HG03025 (cell line): Measurements from ENCODE around the gene RAB20.
"Not testable (repeated sequence)": the region's sequence is repeated elsewhere in the genome, so short reads cannot be mapped to it uniquely, and the experiment has no call there.

Experiments
- ATAC-seq: cut with Tn5 transposase; IDR thresholded peaks from one replicate; pipeline ENCODE4 v1.9.1; 2021; ENCODE audit warnings: mild to moderate bottlenecking, moderate library complexity; ENCODE audit not compliant: unreplicated experiment, low FRiP score

Gene RAB20

DNA sequence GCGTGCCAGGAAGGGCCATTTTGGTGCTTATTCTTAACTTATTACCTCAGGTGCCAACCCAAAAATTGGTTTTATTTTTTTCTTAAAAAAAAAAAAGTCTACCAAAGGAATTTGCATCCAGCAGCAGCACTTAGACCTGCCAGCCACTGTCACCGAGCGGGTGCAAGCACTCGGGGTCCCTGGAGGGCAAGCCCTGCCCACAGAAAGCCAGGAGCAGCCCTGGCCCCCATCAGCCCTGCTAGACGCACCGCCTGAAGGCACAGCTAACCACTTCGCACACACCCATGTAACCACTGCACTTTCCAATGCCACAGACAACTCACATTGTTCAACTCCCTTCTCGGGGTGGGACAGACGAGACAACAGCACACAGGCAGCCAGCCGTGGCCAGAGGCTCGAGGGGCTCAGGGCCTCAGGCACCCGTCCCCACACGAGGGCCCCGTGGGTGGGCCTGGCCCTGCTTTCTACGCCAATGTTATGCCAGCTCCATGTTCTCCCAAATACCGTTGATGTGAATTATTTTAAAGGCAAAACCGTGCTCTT, 49.3 kb downstream of the RAB20 start:
- no peak for ATAC-seq

DNA sequence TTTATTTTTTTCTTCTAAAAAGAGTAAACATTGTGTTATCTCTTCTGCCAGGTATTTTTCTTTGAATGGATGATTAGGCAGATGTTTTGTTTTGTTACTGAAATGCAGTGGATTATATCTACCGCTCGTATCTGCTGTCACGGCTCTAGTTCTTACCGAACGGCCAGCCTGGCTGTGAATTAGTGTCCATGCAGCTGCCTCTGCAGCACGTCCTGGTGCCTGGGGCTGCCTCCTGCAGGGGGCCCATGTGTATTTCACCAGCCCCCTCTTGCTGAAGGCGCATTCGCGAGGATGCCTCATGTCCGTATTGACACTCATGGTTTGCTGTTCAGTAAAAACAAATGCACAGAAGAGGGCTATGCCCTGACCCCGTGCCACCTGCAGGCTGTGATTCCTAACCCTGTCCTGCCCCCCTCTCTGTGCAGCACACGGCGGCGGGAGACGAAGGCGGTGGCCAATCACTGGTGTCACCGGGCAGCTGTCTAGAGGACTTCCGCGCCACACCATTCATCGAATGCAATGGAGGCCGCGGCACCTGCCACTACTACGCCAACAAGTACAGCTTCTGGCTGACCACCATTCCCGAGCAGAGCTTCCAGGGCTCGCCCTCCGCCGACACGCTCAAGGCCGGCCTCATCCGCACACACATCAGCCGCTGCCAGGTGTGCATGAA, 49.9 kb downstream of the RAB20 start:
- no peak for ATAC-seq

DNA sequence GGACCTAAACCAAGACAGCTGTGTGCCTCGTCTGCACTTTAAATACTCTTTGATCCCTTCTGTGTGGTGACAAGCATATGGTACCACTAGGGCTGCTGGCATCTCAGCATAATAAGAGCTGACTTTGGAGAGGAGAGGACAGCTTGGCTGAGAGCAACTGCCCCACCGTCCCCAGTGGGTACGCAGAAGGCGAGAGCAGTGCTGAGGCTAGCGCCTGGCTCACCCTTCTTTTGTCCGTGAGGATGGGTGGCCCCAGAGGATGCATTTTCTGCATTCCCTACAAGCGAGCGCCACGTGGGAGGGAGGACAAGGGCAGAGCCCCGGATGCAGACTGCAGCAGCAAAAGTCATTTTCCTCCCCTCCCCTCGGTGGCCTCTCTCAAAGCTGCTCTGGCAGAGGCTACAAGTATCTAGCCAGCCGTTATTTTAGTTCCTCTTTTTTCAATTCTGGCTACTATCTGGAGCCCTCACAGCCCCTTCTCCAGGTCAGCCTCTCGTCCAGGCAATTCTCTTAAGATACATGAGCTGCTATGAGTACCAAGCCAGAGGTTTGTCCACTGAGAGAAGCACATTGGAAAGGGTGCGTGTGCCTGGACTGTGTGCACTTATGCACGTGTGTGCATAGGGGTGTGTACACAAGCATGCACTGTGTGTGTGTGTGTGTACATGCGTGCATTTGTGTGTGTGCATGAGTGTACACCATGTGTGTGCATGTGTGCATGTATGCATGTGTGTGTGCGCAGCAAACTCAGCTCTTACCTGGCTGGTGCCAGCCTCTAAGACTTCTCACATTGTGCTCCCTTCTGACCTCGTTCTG, 51.3 kb downstream of the RAB20 start:
- ATAC-seq, result peak; percentile 62

DNA sequence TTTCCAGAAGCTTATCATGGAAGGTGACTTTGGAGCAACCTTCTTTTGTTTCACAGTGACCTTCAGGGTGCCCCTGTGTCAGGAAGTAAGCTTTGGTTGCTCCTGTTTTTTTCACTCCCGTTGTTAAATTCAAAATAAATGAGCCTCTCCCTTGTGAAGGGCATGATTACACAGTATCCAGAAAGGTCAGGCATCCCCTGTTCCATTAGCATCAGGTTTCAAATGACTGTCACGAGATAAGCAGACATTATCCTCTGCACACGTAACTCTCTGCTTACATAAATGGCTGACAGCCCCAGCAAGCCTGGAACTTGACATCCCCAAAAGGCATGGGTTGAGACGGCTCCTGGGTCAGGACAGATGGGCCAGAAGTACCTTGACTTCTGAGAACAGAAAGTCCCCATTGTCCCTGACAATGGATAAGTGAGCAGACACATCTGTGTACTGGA, 52.0 kb downstream of the RAB20 start:
- no peak for ATAC-seq

DNA sequence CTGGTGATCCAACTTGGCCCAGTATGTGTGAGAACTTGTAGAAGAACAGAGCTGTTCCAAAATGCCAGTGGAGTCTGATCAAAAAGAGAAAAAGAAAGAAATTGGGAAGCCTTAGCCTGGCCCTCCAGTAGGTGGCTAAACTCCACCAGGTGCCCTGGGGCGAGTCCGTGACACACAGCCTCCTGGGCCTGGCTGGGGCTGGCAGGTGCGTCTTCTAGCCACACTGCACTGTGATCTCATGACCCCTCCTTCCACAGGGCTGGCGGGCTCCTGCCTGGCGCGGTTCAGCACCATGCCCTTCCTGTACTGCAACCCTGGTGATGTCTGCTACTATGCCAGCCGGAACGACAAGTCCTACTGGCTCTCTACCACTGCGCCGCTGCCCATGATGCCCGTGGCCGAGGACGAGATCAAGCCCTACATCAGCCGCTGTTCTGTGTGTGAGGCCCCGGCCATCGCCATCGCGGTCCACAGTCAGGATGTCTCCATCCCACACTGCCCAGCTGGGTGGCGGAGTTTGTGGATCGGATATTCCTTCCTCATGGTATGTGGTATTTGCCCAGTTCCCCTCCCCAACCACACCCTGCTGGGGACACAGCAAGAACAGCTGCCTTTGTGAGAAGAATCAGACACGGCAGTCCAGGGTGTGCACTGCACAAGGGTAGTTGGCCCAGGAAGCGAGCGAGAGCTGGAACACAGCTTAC, 53.7 kb downstream of the RAB20 start:
- ATAC-seq, result no peak

DNA sequence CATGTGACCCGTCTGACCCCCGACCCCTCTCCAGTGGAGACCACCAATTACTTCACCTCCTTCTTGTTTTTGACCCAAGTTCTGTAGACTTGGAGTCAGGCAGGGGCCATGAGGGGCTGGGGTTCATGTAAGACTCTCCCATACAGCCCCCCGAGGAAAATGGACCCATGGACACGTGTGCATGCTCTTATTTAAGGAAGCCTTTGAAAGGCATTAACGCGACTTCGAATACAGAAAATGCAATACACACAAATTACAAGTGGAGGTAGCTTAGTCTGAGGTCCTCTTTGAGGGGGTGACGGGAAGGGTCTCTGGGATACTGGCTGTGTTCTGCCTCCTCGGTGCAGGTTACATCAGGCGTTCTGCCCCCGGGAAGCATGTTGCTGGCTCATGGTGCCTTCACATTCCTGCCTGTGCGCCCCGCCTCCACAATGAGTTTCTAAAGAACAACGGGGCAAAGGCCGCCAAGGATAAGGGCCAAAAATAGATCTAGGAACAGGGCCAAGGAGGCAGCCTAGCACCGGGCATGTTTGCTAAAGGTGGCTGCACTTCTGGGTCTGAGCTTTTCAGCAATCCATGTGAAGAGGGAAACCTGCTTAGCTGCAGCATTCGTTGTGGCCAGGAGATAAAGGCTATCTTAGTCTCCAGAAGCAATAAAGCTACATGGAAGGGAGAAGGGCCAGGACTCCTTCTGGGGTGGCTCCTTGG, 54.5 kb downstream of the RAB20 start:
- ATAC-seq, result no peak

DNA sequence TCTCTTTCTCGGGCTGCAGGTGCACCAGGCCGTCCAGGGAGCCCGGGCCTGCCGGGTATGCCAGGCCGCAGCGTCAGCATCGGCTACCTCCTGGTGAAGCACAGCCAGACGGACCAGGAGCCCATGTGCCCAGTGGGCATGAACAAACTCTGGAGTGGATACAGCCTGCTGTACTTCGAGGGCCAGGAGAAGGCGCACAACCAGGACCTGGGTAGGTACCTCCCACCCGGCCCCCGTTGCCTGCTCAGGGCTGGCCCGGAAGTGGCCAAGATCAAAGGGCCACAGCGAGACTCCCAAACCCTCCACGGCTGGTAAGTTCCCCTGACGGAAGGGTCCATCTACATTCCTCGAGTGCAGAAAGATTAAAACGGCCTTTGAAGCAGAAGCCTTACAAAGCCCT, 55.1 kb downstream of the RAB20 start:
- no peak for ATAC-seq

DNA sequence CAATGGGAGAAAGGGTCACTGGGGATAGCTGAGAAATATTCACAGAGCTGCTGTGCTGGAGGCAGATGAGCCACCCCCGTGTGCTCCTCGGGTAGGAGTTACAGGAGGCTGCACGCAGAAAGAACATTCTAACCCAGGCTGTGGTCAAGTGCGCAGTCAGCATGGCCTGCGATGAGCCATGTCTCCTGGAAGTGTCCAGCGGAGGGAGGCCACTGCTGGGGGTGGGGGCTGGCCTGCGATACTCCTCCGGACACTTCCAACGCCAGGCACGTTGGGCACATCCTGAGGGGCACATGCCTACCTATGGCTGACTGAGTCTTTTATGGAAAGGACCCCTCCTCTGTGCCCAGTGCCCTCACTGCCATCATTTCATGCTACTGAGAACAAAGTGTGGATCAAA, 55.9 kb downstream of the RAB20 start:
- no peak for ATAC-seq

DNA sequence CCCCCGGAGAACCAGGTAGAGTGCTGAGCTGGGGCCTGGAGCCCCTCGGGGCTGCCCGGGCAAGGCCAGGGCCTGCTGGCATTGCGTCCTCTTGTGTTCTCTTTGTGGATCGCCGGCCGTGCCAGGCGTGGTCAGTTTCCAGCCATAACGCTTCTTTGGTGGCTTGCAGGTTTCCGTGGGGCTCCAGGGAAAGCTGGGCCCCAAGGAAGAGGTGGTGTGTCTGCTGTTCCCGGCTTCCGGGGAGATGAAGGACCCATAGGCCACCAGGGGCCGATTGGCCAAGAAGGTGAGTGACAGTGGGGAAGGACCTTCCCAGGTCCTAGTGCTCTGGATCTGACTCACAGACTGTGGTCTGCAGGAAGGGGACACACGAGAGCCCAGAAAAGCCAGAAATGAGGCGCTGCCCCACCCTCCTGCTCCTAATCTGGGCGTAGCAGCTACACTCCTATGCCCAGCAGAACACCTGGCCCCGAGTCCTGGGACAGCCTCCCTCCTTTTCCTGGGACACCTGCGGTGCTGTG, 57.5 kb downstream of the RAB20 start:
- ATAC-seq, result no peak

DNA sequence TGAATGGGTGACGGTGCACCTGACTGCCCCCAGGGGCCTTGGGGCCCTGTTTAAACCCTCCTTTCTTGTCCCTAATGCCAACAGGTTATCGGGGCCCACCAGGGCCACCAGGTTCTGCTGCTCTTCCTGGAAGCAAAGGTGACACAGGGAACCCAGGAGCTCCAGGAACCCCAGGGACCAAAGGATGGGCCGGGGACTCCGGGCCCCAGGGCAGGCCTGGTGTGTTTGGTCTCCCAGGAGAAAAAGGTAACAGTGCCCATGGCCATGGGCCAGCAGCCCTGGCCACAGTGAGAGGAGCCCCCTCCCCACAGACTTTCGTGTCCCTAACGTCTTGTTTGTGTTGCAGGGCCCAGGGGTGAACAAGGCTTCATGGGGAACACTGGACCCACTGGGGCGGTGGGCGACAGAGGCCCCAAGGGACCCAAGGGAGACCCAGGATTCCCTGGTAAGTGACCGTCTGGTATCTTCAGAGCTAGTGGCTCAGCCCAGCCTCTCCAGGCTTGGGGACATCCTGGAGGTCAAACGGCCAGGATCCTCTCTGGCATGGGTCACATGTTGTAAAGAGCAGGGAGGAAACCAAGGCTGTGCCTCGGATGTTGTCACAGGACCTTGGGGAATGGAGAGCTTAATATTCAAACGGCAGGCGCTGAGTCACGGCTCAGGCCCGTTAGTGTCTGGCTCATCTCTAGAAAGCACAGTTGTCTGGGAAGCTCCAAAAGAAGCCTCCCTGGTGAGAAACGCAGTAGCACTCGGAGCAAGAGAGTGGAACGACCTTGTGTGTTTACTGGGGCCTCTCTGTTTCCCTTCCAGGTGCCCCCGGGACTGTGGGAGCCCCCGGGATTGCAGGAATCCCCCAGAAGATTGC, 58.3 kb downstream of the RAB20 start:
- ATAC-seq, result no peak

DNA sequence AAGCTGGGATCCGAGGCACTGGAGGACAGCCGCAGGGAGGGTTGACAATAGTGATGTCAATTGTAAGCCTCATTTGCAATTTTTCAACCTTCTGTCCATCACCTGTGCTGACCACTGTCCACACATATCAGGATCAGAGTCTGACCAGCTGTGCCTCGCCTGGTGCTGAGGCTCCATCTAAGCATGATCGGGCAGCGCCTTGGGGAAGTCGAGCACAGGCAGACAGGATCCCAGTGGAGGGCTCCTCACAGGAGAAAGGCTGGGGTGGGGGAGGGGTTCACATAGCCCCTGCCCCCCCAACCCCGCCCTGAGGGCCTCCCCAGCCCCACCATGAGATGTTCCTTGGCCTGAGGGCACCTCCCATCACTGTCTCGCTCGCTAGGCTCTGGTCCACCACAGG, 60.3 kb downstream of the RAB20 start:
- ATAC-seq, result no peak

DNA sequence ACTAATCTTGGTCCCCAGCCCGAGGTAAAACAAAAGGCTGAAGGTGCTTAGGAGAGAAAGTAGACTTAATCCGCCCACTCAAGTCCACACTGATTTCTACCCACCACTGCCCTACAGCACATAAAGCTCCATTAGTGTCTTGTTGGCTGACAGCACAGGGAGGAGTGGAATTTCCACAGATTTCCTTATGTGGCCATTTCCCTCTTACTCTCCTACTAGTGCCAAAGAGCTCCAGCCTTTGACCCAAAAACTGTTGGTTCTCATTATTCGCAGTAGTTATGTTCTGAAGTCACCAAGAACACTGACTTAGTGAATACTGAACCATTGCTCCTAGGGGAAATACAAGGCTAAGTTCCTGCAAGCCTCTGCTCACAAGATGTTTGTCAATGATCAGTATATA, 61.2 kb downstream of the RAB20 start:
- ATAC-seq, result no peak

DNA sequence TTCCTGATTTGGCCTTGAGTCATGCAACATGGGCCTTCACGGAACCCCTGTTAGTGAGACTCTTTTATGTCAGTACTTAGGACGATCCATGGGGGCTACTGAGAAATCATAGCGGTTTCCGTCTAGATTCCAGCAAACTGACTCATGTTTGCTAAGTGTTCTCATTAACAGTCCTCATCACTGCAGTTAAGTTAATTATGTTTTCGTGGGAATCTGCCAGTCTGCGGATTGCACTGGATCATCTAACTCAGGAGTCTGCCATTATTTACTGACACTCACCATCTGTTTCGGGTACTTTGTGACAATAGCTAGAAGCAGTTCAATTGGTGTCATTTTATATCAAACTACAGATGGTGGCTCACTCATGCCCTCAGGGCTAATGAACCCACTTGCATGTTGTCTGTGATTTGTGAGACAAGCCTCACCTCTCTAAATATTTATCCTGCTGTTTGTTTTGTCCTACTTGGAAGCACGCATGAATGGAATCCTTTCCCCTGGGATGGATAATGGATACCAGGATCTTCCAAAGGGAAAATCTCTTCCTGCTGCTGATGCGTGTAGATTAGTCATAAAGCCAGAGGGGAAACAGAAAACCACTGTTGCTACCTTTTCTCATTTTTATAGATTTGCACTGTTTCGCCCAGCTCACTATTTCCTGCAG, 61.8 kb downstream of the RAB20 start:
- no peak for ATAC-seq

DNA sequence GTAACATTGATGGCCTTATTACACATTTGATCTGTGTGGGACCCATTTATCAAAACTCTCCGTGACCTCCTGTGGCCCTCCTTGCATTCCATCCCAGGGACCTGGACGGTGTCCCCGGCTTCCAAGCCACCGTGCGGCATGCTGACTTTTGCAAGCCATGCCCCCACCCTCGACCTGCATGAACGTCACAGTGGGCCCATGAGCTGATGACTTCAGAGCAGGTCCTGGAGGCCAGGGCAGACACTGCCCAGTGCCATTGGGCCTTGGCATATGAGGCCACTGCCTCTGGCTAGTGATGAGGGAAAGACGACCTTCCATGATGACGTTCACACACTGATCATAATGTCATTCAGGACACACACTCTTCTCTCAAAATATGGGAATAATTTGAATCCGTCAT, 62.8 kb downstream of the RAB20 start:
- no peak for ATAC-seq

DNA sequence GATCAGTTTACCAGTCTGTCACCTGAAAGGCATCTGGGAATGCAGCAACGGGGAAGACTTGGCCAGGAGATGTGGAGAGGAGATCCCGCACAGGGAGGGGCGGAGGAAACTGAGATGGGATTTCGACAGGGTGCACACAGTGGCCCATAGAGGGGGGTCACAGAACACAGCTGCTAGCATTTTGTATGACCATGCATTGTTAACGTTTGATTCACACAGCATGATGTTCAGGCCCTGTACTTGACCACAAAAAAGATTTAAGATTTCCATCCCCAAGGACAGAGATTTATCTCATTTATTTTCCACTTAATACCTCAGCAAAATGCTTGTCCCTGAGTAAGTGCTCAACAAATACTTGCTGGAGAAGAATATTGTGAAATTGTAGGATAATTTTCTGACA, 63.2 kb downstream of the RAB20 start:
- no peak for ATAC-seq

DNA sequence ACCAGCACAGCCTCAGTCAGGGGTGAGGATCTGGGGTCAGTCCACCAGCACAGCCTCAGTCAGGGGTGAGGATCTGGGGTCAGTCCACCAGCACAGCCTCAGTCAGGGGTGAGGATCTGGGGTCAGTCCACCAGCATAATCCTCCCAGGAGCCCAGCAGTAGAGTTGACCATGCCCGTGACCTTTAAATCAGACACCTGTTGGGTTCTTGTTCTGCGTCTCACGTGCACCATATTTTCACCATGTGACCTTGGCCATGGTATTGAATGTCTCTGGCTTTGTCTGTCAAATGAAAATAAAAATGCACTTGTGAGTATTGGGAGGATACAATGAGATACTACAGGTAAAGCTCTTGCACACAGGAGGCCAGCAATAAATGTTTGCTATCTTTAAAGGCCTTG, 63.6 kb downstream of the RAB20 start:
- ATAC-seq, result not testable (repeated sequence)

DNA sequence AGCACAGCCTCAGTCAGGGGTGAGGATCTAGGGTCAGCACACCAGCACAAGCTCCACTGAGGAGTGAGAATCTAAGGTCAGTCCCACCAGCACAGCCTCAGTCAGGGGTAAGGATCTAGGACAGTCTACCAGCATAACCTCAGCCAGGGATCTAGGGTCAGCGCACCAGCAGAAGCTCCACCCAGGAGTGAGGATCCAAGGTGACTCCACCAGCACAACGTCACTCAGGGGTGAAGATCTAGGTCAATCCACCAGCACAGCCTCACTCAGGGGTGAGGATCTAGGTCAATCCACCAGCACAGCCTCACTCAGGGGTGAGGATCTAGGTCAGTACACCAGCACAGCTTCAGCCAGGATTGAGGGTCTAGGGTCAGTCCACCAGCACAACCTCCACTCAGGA, 64.5 kb downstream of the RAB20 start:
- no peak for ATAC-seq

DNA sequence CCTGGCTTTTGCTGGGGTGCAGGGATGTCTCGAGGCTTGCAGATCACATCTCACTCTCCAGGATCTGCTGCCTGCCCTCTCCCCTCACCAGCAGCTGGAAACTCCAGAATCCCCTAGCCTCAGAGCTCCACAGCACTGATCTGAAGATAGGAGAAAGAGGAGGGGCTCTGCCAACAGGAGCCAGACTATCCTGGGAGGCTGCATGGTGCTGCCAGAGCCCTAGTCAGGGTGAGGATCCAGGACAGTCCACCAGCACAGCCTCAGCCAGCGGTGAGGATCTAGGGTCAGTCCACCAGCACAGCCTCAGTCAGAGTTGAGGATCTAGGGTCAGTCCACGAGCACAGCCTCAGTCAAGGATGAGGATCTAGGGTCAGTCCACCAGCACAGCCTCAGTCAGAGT, 65.2 kb downstream of the RAB20 start:
- no peak for ATAC-seq

DNA sequence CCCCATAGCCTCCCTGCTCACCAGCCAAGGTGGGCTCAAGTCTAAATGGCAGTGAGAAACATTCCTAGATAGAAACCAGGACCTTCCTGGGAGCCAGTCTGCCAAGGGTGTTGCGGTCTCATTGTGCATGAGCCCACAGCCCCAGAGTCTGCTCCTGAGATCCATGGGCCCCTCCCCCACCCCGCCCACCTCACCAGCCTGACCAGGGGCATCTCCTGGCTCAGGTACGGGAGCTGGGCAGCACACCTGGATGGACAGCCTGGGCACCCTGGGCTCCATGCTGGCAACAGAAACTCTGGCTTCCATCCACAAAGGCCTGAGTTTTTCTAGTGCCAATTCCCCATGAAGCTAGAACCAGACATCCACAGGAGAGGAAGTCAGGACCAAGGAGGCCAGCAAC, 65.6 kb downstream of the RAB20 start:
- ATAC-seq, result no peak
